Activated naive CD4-positive, alpha-beta T cell treated with anti-CD3 and anti-CD28 coated beads, Interleukin-2, amount 10 ng/mL, durations not matched to agents 7 days and 5 days (primary cell): ENCODE data around the gene FAM174B.

ENCODE experiments used
- CTCF ChIA-PET: fragments of 350-600 bp; sonication (Branson Sonifier 250); formaldehyde crosslinking; loops from one replicate; lab custom pipeline; 2021; ENCODE audit warnings: antibody characterized with exemption; lab: Charles Lee
- DNase-seq: peaks from one replicate; pipeline ENCODE4 v3.0.0-alpha.2; 2020
- H3K27ac Mint-ChIP-seq: one replicate; pipeline ENCODE4 v1.8.0; 2021; ENCODE audit warnings: mild to moderate bottlenecking, moderate library complexity, mixed read lengths
- H3K27me3 Mint-ChIP-seq: one replicate; pipeline ENCODE4 v1.8.0; 2021; ENCODE audit warnings: mild to moderate bottlenecking, mixed read lengths
- H3K36me3 Mint-ChIP-seq: one replicate; pipeline ENCODE4 v1.8.0; 2021; ENCODE audit warnings: mixed read lengths
- H3K4me1 Mint-ChIP-seq: one replicate; pipeline ENCODE4 v1.8.0; 2021; ENCODE audit warnings: mixed read lengths
- H3K4me3 Mint-ChIP-seq: one replicate; pipeline ENCODE4 v1.8.0; 2021; ENCODE audit warnings: mild to moderate bottlenecking, moderate library complexity, mixed read lengths
- H3K9me3 Mint-ChIP-seq: one replicate; pipeline ENCODE4 v1.8.0; 2021; ENCODE audit warnings: mixed read lengths

The FAM174B gene

GRCh38 chr15:92579931-92580470, 75.6 kb downstream of the FAM174B start:
- H3K4me1 Mint-ChIP-seq: no peaks in the 10 kb centered on the region
- H3K27ac Mint-ChIP-seq: no peak overlapping the region
- CTCF ChIA-PET: no interaction called here
- peaks cover 27% of the 10 kb centered on the region for H3K27me3 Mint-ChIP-seq
- H3K36me3 Mint-ChIP-seq: no peaks in the 10 kb centered on the region
- DNase-seq: no peak
- no peaks in the 10 kb centered on the region for H3K9me3 Mint-ChIP-seq
- H3K4me3 Mint-ChIP-seq: no peak overlapping the region

GRCh38 chr15:92579486-92579885, 76.1 kb downstream of the FAM174B start:
- H3K27me3 Mint-ChIP-seq: peaks cover 26% of the 10 kb centered on the region
- no peak overlapping the region for H3K27ac Mint-ChIP-seq
- DNase-seq: no peak
- no peaks in the 10 kb centered on the region for H3K9me3 Mint-ChIP-seq
- H3K36me3 Mint-ChIP-seq: no peaks in the 10 kb centered on the region
- no peaks in the 10 kb centered on the region for H3K4me1 Mint-ChIP-seq
- CTCF ChIA-PET: no interaction called here
- no peak overlapping the region for H3K4me3 Mint-ChIP-seq

GRCh38 chr15:92578096-92578835, 77.3 kb downstream of the FAM174B start:
- no peak for DNase-seq
- peaks cover 24% of the 10 kb centered on the region for H3K27me3 Mint-ChIP-seq
- H3K36me3 Mint-ChIP-seq: no peaks in the 10 kb centered on the region
- H3K27ac Mint-ChIP-seq: no peak overlapping the region
- no peaks in the 10 kb centered on the region for H3K4me1 Mint-ChIP-seq
- no peaks in the 10 kb centered on the region for H3K9me3 Mint-ChIP-seq
- CTCF ChIA-PET: no interaction called here
- H3K4me3 Mint-ChIP-seq: no peak overlapping the region

GRCh38 chr15:92576597-92577200, 78.9 kb downstream of the FAM174B start:
- no peaks in the 10 kb centered on the region for H3K36me3 Mint-ChIP-seq
- H3K27ac Mint-ChIP-seq: no peak overlapping the region
- DNase-seq: no peak
- peaks cover 35% of the 10 kb centered on the region for H3K27me3 Mint-ChIP-seq
- H3K4me3 Mint-ChIP-seq: no peak overlapping the region
- H3K9me3 Mint-ChIP-seq: no peaks in the 10 kb centered on the region
- CTCF ChIA-PET: no interaction called here
- H3K4me1 Mint-ChIP-seq: no peaks in the 10 kb centered on the region

GRCh38 chr15:92574566-92574965, 81.0 kb downstream of the FAM174B start:
- Mint-ChIP-seq H3K27me3 (peaks cover 50% of the 10 kb centered on the region), H3K9me3 (no peaks in the 10 kb centered on the region), H3K4me1 (no peaks in the 10 kb centered on the region), H3K4me3 (no peak overlapping the region), H3K27ac (no peak overlapping the region), H3K36me3 (no peaks in the 10 kb centered on the region)
- CTCF ChIA-PET: no interaction called here
- DNase-seq: no peak

- peaks cover 49% of the 10 kb centered on the region for H3K27me3 Mint-ChIP-seq
- CTCF ChIA-PET: no interaction called here
- no peak overlapping the region for H3K4me3 Mint-ChIP-seq
- H3K9me3 Mint-ChIP-seq: no peaks in the 10 kb centered on the region
- H3K36me3 Mint-ChIP-seq: no peaks in the 10 kb centered on the region
- H3K27ac Mint-ChIP-seq: no peak overlapping the region
- DNase-seq: no peak
- H3K4me1 Mint-ChIP-seq: no peaks in the 10 kb centered on the region
Measured at GRCh38 chr15:92574161-92574560, 81.4 kb downstream of the FAM174B start.

DNA sequence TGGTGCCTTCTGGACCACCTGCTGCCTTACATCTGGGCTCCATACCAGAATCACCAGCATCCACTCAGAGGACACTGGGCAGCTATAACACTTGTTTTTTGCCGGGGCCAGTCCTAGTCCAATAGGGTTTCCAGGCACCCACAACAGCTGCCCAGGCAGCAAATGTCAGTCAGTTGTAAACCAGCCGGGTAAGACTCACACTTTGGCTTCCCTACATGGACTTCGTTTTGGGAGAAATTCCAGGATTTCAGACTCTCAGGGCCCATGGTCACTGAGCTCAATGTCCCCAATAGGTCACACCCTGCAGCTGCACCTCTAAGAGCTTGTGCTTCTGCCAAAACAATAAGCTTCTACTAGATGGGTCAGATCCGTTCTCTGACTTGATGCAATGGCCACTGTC, 83.8 kb downstream of the FAM174B start:
- Mint-ChIP-seq H3K9me3 (no peaks in the 10 kb centered on the region), H3K4me1 (no peaks in the 10 kb centered on the region), H3K36me3 (no peaks in the 10 kb centered on the region), H3K27me3 (peaks cover 35% of the 10 kb centered on the region), H3K27ac (no peak overlapping the region), H3K4me3 (no peak overlapping the region)
- CTCF ChIA-PET: no interaction called here
- DNase-seq: no peak

DNA sequence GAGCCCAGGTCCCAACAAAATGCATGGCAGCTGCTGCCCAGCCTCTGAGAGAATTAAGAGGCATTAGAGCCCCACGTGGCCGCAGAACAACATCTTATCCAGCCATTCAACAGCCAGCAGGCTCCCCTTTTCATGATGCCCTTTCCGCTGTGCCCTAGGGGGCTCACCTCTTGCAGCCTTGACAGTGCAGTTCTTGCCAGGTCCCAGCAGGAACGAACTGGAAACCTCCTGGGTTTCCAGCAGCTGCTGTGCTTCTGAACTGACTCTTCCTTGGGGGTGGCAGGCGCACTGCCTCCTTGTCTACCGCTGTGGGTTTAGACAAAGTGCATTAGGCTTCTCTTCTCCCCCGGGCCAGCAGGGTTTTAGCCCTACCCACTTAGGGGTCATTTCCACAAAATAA, 85.2 kb downstream of the FAM174B start:
- no peaks in the 10 kb centered on the region for H3K4me1 Mint-ChIP-seq
- H3K27me3 Mint-ChIP-seq: peaks cover 31% of the 10 kb centered on the region
- H3K9me3 Mint-ChIP-seq: no peaks in the 10 kb centered on the region
- CTCF ChIA-PET: no interaction called here
- H3K36me3 Mint-ChIP-seq: no peaks in the 10 kb centered on the region
- H3K27ac Mint-ChIP-seq: no peak overlapping the region
- H3K4me3 Mint-ChIP-seq: no peak overlapping the region
- DNase-seq: no peak

GRCh38 chr15:92569778-92570177, 85.8 kb downstream of the FAM174B start:
- CTCF ChIA-PET: no interaction called here
- no peaks in the 10 kb centered on the region for H3K9me3 Mint-ChIP-seq
- H3K4me1 Mint-ChIP-seq: no peaks in the 10 kb centered on the region
- H3K36me3 Mint-ChIP-seq: no peaks in the 10 kb centered on the region
- no peak for DNase-seq
- no peak overlapping the region for H3K27ac Mint-ChIP-seq
- H3K4me3 Mint-ChIP-seq: no peak overlapping the region
- peaks cover 27% of the 10 kb centered on the region for H3K27me3 Mint-ChIP-seq
